PFSK-1 (cell line): ENCODE results near the gene TNRC6C.

Source experiments
- FOXP2 ChIP-seq: optimal IDR thresholded peaks from 2 replicates; pipeline ENCODE3; 2011; ENCODE audit warnings: borderline replicate concordance, control low read depth, inconsistent platforms; ENCODE audit not compliant: insufficient read depth; ENCODE audit errors: extremely low read length, extremely low read depth
- POLR2AphosphoS5 ChIP-seq: IDR thresholded peaks from 2 replicates; pipeline ENCODE4 v1.6.1; 2012; ENCODE audit warnings: low read depth, mild to moderate bottlenecking, control low read depth, low read length, moderate library complexity
- REST ChIP-seq, 2 experiments: IDR thresholded peaks; 2 replicates each; pipeline versions ENCODE4 v1.6.1 to v1.8.0; 2011 to 2012; ENCODE audit warnings: low read depth in 2 of 2, low read length in 2 of 2, control low read depth in 1 of 2, inconsistent platforms in 1 of 2, mild to moderate bottlenecking in 1 of 2, moderate library complexity in 1 of 2; ENCODE audit not compliant: insufficient read depth in 1 of 2
- SIN3A ChIP-seq: IDR thresholded peaks from 2 replicates; pipeline ENCODE4 v1.6.1; 2012; ENCODE audit warnings: mild to moderate bottlenecking, low read length, moderate library complexity, borderline replicate concordance; ENCODE audit not compliant: insufficient read depth
- TAF1 ChIP-seq: IDR thresholded peaks from 2 replicates; pipeline ENCODE4 v1.6.1; 2012; ENCODE audit warnings: low read length, control low read depth, borderline replicate concordance; ENCODE audit not compliant: insufficient read depth

The TNRC6C gene

DNA sequence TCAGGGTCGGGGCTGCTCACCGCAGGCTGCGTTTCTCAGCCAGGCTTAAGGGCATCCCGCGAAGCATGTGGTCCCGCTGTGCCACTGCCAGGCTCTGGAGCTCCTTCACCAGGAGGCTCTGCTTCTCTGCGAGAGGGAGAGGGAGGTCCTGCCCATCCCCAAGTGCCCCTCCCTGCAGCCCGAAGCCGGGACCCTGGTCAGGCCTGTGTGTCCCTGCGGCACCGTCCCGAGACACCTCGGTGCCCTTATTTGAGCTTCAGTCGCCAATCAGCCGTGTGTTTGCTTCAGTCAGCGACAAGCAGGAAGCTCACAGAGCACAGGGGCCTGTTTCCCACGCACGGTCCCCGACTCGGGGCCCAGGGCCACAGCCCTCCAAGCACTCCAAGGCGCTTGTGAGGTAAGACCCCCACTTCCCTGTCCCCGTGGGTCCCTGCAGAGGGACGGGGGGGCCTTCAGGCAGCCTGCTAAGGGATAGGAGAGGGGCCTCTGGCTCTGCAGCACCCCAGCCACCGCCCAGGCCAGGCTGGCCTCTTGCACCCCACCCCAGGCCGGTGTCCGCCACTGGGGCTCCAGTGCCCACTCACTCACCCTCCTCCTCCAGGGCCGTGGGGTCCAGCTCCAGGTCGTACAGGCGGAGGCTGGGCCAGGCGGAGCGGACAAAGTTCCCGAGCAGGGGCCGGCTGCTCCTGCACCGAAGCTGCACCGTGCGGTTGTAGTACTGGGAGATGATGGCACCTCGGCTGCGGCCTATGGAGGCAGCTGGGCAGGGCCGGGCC is 166.8 kb downstream of the TNRC6C start:
- TF ChIP-seq SIN3A = no peak
- no peak for TF ChIP-seq POLR2AphosphoS5
- no peak for TF ChIP-seq FOXP2
- no peak for TF ChIP-seq REST (IDR thresholded peaks at IDR 0.05; ENCODE audit: insufficient read depth in 1 of 2, low read depth in 2 of 2, low read length in 2 of 2)
- no peak for TF ChIP-seq TAF1

DNA sequence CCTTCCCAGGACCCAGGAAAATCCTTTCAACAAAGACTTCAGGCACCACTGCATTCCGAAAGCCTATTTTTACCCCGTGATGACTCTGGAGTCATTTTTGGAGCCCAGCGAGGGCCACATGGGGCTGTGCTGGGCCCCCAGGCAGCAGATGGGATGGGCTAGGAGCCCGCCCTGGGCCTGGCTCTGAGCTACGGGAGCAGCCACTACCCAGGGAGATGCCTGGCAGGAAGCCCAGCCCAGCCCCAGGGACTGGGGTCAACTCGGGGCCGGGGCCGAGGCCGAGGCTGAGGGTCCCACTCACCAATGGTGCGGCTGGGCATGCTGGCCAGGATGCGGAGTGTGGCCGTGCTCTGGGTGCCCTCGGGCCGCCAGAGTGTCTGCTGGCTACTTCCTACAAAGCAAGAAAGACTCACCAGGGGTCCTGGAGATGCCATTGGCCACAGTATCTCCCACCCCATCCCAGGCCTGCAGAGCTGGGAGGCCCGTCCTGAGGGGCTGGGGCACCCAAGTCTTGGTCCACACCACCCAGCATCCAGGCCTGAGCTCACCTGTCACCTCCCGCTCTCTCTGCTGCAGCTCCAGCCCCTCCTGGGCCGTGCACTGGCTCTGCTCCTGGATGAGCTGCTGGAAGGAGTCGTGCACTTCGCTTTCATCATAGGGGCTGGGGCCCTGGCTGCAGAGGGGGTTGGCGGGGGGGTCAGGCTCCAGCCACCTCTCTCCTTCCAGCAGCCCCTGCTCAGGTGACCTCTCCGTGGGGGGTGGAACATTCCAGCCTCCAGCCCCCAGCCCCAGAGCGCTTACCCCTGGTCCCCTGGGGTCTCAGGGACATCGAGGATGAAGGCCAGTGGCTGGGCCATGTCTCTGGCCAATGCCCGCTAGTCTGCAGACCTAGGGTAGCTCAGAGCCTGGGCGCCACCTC is 167.7 kb downstream of the TNRC6C start:
- TF ChIP-seq FOXP2 = no peak
- no peak for TF ChIP-seq POLR2AphosphoS5
- no peak for TF ChIP-seq REST (IDR thresholded peaks at IDR 0.05; ENCODE audit: insufficient read depth in 1 of 2, low read depth in 2 of 2, low read length in 2 of 2)
- no peak for TF ChIP-seq TAF1
- no peak for TF ChIP-seq SIN3A

DNA sequence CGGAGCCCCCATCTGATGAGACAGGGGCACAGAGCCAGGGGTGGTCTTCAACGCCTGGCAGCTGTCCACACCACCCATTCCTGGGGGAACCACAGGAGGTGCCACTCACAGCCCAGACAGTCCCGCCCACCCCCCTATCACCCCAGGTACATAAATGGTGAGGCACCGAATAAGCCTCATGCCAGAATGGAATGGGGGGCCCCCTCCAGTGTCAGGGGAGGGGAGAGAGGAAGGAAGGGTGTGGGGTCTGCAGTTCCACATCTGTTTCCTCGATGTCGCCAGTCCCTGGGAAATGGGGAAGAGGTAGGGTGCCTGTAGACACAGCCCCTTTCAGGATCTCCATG is 168.4 kb downstream of the TNRC6C start:
- TF ChIP-seq POLR2AphosphoS5 (no peak), SIN3A (no peak), REST (IDR thresholded peaks at IDR 0.05; ENCODE audit: insufficient read depth in 1 of 2, low read depth in 2 of 2, low read length in 2 of 2) (no peak), TAF1 (no peak), FOXP2 (no peak)

- peak; percentile 59; the same call in 1 of the 2 replicates for TF ChIP-seq SIN3A
- peak; percentile 32 to 75; a peak in 1 of 4 replicates for TF ChIP-seq REST (IDR thresholded peaks at IDR 0.05; ENCODE audit: insufficient read depth in 1 of 2, low read depth in 2 of 2, low read length in 2 of 2)
- TF ChIP-seq TAF1 = peak; percentile 82; the same call in 1 of the 2 replicates
- peak; percentile 64 for TF ChIP-seq FOXP2
- TF ChIP-seq POLR2AphosphoS5 = peak; percentile 70
These were observed 168.9 kb downstream of the TNRC6C start for GRCh38 chr17:78127239-78127887.
